HepG2 (cell line): ENCODE results near the gene RFC1. TPM values are rescaled to one million over a fixed set of nuclear protein-coding genes. Genes with fewer than 3 reads are reported as not detected.

Source experiments
- HES4 ChIP-seq: sonication (generic); formaldehyde crosslinking; IDR thresholded peaks from 2 replicates; pipeline ENCODE4 v1.9.0; 2021; ENCODE audit warnings: mild to moderate bottlenecking, missing genetic modification reagents, borderline replicate concordance
- MBNL3 ChIP-seq: fragments of 250-450 bp; sonication (Bioruptor Pico); conservative IDR thresholded peaks from 2 replicates; pipeline ENCODE4 v1.8.0; 2022; ENCODE audit warnings: mild to moderate bottlenecking, inconsistent platforms
- PHF21A ChIP-seq: sonication (generic); formaldehyde crosslinking; IDR thresholded peaks from 2 replicates; pipeline ENCODE4 v1.5.0; 2020; ENCODE audit warnings: mild to moderate bottlenecking, missing genetic modification reagents
- POGZ ChIP-seq: sonication (generic); formaldehyde crosslinking; IDR thresholded peaks from 2 replicates; pipeline ENCODE4 v1.4.0; 2020; ENCODE audit warnings: mild to moderate bottlenecking, missing genetic modification reagents
- RARA ChIP-seq: IDR thresholded peaks from 2 replicates; pipeline ENCODE4 v1.6.1; 2016; ENCODE audit warnings: missing genetic modification reagents, missing compliant biosample characterization
- SETDB1 ChIP-seq: sonication (generic); formaldehyde crosslinking; IDR thresholded peaks from 2 replicates; pipeline ENCODE4 v1.5.1; 2020; ENCODE audit warnings: missing genetic modification reagents, mild to moderate bottlenecking, borderline replicate concordance
- ZFP1 ChIP-seq: IDR thresholded peaks from 2 replicates; pipeline ENCODE4 v1.6.1; 2016
- ZKSCAN8 ChIP-seq: IDR thresholded peaks from 2 replicates; pipeline ENCODE4 v1.6.1; 2016; ENCODE audit warnings: borderline replicate concordance, missing genetic modification reagents, missing compliant biosample characterization
- ZNF180 ChIP-seq: sonication (generic); formaldehyde crosslinking; IDR thresholded peaks from 2 replicates; pipeline ENCODE4 v1.4.0; 2020; ENCODE audit warnings: low read depth, missing genetic modification reagents, borderline replicate concordance
- ZNF292 ChIP-seq: sonication (generic); formaldehyde crosslinking; IDR thresholded peaks from 2 replicates; pipeline ENCODE4 v1.8.1; 2022; ENCODE audit warnings: mild to moderate bottlenecking, low read depth, missing genetic modification reagents, borderline replicate concordance
- ZNF326 ChIP-seq: sonication (generic); formaldehyde crosslinking; IDR thresholded peaks from 2 replicates; pipeline ENCODE4 v1.4.0; 2020; ENCODE audit warnings: missing genetic modification reagents, borderline replicate concordance
- ZNF878 ChIP-seq: sonication (generic); formaldehyde crosslinking; IDR thresholded peaks from 2 replicates; pipeline ENCODE4 v1.8.1; 2023; ENCODE audit warnings: mild to moderate bottlenecking, missing genetic modification reagents, moderate library complexity
- polyA plus RNA-seq, 8 experiments: library from polyadenylated mRNA; depleted of rRNA in 3 of 8; stranded (reverse) in 7 of 8; unstranded in 1 of 8; fragments of >200 nt; fragmentation: Illumina TruSeq in 4 of 8; extraction: Trizol in 4 of 8; gene quantifications; 2 replicates each; pipeline versions ENCODE4 v1.2.1 to v1.2.3, GENCODE V29; 2011 to 2016; ENCODE audit warnings: low read depth in 4 of 8, missing spikeins in 1 of 8, mixed read lengths in 1 of 8; ENCODE audit not compliant: insufficient read depth in 1 of 8
- total RNA-seq, 5 experiments: library from RNA; depleted of rRNA; stranded (reverse); fragments of >200 nt; fragmentation: Illumina TruSeq; extraction: Trizol; gene quantifications; 2 replicates each; pipeline ENCODE4 v1.2.3, GENCODE V29; 2016; ENCODE audit warnings: low read depth in 1 of 5
- TF ChIP-seq, protein P1 (sequence below): sonication (generic); formaldehyde crosslinking; IDR thresholded peaks from 2 replicates; pipeline ENCODE4 v1.5.0; 2020; ENCODE audit warnings: mild to moderate bottlenecking, missing genetic modification reagents
- TF ChIP-seq, protein P2 (sequence below): sonication (generic); formaldehyde crosslinking; IDR thresholded peaks from 2 replicates; pipeline ENCODE4 v1.4.0; 2020; ENCODE audit warnings: missing genetic modification reagents
- TF ChIP-seq, protein P3 (sequence below): sonication (generic); formaldehyde crosslinking; IDR thresholded peaks from 2 replicates; pipeline ENCODE4 v1.8.1; 2023; ENCODE audit warnings: missing genetic modification reagents, inconsistent platforms, borderline replicate concordance
- TF ChIP-seq, protein P4 (sequence below): sonication (generic); formaldehyde crosslinking; IDR thresholded peaks from 2 replicates; pipeline ENCODE4 v1.9.0; 2021; ENCODE audit warnings: mild to moderate bottlenecking, missing genetic modification reagents

The RFC1 gene
- total and polyA plus RNA-seq, 2 of the 13 experiments (the other 11 are each of a cell fraction or from before 2014, with no cell fraction given) = 15.9 to 78.8 TPM

DNA sequence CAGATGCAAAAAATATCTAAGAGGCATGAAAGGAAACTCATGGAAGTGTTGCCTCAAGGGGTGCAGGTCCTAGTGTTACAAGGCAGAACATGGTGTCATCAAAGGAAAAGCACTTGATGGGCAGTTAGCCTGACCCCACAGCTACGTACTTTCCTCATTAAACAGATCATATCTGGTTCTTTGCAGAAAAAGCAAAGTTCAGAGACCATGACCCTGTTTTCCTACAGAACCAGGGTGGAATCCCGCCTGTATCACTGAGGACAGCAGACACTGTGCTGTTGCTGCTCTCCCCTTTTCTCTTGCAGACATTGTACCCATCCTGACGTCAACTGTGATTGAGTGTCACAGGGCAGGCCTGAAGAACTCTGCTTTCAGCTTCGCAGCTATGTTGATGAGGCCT lies 91.7 kb downstream of the RFC1 start (continued):
- TF ChIP-seq, protein P1, sequence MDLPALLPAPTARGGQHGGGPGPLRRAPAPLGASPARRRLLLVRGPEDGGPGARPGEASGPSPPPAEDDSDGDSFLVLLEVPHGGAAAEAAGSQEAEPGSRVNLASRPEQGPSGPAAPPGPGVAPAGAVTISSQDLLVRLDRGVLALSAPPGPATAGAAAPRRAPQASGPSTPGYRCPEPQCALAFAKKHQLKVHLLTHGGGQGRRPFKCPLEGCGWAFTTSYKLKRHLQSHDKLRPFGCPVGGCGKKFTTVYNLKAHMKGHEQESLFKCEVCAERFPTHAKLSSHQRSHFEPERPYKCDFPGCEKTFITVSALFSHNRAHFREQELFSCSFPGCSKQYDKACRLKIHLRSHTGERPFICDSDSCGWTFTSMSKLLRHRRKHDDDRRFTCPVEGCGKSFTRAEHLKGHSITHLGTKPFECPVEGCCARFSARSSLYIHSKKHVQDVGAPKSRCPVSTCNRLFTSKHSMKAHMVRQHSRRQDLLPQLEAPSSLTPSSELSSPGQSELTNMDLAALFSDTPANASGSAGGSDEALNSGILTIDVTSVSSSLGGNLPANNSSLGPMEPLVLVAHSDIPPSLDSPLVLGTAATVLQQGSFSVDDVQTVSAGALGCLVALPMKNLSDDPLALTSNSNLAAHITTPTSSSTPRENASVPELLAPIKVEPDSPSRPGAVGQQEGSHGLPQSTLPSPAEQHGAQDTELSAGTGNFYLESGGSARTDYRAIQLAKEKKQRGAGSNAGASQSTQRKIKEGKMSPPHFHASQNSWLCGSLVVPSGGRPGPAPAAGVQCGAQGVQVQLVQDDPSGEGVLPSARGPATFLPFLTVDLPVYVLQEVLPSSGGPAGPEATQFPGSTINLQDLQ (CRISPR knock-in tag) = no peak
- TF ChIP-seq ZFP1 (CRISPR knock-in tag) (no peak), ZNF326 (CRISPR knock-in tag) (no peak), ZKSCAN8 (CRISPR knock-in tag) (no peak), RARA (CRISPR knock-in tag) (peak; percentile 60), ZNF878 (no peak), MBNL3 (no peak), PHF21A (peak; percentile 49; the same call in 1 of the 2 replicates), POGZ (peak; percentile 76), ZNF292 (CRISPR knock-in tag) (peak; percentile 82; the same call in 1 of the 2 replicates), SETDB1 (CRISPR knock-in tag) (no peak), ZNF180 (CRISPR knock-in tag) (no peak), HES4 (CRISPR knock-in tag) (no peak)
- TF ChIP-seq, protein P2, sequence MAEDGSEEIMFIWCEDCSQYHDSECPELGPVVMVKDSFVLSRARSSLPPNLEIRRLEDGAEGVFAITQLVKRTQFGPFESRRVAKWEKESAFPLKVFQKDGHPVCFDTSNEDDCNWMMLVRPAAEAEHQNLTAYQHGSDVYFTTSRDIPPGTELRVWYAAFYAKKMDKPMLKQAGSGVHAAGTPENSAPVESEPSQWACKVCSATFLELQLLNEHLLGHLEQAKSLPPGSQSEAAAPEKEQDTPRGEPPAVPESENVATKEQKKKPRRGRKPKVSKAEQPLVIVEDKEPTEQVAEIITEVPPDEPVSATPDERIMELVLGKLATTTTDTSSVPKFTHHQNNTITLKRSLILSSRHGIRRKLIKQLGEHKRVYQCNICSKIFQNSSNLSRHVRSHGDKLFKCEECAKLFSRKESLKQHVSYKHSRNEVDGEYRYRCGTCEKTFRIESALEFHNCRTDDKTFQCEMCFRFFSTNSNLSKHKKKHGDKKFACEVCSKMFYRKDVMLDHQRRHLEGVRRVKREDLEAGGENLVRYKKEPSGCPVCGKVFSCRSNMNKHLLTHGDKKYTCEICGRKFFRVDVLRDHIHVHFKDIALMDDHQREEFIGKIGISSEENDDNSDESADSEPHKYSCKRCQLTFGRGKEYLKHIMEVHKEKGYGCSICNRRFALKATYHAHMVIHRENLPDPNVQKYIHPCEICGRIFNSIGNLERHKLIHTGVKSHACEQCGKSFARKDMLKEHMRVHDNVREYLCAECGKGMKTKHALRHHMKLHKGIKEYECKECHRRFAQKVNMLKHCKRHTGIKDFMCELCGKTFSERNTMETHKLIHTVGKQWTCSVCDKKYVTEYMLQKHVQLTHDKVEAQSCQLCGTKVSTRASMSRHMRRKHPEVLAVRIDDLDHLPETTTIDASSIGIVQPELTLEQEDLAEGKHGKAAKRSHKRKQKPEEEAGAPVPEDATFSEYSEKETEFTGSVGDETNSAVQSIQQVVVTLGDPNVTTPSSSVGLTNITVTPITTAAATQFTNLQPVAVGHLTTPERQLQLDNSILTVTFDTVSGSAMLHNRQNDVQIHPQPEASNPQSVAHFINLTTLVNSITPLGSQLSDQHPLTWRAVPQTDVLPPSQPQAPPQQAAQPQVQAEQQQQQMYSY = no peak
- TF ChIP-seq, protein P3, sequence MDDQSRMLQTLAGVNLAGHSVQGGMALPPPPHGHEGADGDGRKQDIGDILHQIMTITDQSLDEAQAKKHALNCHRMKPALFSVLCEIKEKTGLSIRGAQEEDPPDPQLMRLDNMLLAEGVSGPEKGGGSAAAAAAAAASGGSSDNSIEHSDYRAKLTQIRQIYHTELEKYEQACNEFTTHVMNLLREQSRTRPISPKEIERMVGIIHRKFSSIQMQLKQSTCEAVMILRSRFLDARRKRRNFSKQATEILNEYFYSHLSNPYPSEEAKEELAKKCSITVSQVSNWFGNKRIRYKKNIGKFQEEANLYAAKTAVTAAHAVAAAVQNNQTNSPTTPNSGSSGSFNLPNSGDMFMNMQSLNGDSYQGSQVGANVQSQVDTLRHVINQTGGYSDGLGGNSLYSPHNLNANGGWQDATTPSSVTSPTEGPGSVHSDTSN (CRISPR knock-in tag) = no peak
- TF ChIP-seq, protein P4, sequence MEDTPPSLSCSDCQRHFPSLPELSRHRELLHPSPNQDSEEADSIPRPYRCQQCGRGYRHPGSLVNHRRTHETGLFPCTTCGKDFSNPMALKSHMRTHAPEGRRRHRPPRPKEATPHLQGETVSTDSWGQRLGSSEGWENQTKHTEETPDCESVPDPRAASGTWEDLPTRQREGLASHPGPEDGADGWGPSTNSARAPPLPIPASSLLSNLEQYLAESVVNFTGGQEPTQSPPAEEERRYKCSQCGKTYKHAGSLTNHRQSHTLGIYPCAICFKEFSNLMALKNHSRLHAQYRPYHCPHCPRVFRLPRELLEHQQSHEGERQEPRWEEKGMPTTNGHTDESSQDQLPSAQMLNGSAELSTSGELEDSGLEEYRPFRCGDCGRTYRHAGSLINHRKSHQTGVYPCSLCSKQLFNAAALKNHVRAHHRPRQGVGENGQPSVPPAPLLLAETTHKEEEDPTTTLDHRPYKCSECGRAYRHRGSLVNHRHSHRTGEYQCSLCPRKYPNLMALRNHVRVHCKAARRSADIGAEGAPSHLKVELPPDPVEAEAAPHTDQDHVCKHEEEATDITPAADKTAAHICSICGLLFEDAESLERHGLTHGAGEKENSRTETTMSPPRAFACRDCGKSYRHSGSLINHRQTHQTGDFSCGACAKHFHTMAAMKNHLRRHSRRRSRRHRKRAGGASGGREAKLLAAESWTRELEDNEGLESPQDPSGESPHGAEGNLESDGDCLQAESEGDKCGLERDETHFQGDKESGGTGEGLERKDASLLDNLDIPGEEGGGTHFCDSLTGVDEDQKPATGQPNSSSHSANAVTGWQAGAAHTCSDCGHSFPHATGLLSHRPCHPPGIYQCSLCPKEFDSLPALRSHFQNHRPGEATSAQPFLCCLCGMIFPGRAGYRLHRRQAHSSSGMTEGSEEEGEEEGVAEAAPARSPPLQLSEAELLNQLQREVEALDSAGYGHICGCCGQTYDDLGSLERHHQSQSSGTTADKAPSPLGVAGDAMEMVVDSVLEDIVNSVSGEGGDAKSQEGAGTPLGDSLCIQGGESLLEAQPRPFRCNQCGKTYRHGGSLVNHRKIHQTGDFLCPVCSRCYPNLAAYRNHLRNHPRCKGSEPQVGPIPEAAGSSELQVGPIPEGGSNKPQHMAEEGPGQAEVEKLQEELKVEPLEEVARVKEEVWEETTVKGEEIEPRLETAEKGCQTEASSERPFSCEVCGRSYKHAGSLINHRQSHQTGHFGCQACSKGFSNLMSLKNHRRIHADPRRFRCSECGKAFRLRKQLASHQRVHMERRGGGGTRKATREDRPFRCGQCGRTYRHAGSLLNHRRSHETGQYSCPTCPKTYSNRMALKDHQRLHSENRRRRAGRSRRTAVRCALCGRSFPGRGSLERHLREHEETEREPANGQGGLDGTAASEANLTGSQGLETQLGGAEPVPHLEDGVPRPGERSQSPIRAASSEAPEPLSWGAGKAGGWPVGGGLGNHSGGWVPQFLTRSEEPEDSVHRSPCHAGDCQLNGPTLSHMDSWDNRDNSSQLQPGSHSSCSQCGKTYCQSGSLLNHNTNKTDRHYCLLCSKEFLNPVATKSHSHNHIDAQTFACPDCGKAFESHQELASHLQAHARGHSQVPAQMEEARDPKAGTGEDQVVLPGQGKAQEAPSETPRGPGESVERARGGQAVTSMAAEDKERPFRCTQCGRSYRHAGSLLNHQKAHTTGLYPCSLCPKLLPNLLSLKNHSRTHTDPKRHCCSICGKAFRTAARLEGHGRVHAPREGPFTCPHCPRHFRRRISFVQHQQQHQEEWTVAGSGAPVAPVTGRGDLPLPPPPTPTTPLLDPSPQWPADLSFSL = no peak
